Esophagus squamous epithelium (tissue), 4 donors: ENCODE measurements around the gene GALNT14.

Experiments used
- CTCF ChIP-seq, 6 experiments: fragments of 450-650 bp in 4 of 6; fragments of 200-600 bp in 2 of 6; sonication (generic) in 2 of 6; IDR thresholded peaks; one replicate each; pipeline ENCODE4 v1.5.1; 2016 to 2019; ENCODE audit warnings: antibody characterized with exemption in 6 of 6, mild to moderate bottlenecking in 4 of 6, moderate library complexity in 4 of 6
- POLR2A ChIP-seq, 4 donors: fragments of 450-650 bp; IDR thresholded peaks; one replicate each; pipeline ENCODE4 v1.6.1; 2017; ENCODE audit warnings: antibody characterized with exemption in 4 of 4, mild to moderate bottlenecking in 4 of 4, moderate library complexity in 3 of 4

GRCh38 chr2:31051258-31052140, 86.7 kb downstream of the GALNT14 start:
- TF ChIP-seq CTCF (IDR thresholded peaks at IDR 0.05), result no peak
- TF ChIP-seq POLR2A (IDR thresholded peaks at IDR 0.05), result no peak
